SJCRH30 (cell line): Measurements from ENCODE around the gene MRPS27. TPM values are rescaled to one million over a fixed set of nuclear protein-coding genes. Genes with fewer than 3 reads are reported as not detected.
"Not testable (repeated sequence)": the region's sequence is repeated elsewhere in the genome, so short reads cannot be mapped to it uniquely, and the experiment has no call there.

Source experiments
- DNase-seq, 2 experiments: peaks; one replicate each; pipeline ENCODE4 v3.0.0-alpha.2; 2015 to 2020
- H3K27ac ChIP-seq: fragments of 250-450 bp; sonication (Bioruptor Pico); 2 replicates; pipeline ENCODE4 v1.5.1; 2020; ENCODE audit warnings: mild to moderate bottlenecking, moderate library complexity
- H3K27me3 ChIP-seq: fragments of 250-450 bp; sonication (Bioruptor Pico); 2 replicates; pipeline ENCODE4 v1.5.1; 2020; ENCODE audit warnings: mild to moderate bottlenecking, moderate library complexity
- H3K36me3 ChIP-seq: fragments of 250-450 bp; sonication (Bioruptor Pico); 2 replicates; pipeline ENCODE4 v1.5.1; 2020; ENCODE audit warnings: mild to moderate bottlenecking, moderate library complexity
- H3K4me1 ChIP-seq: fragments of 250-450 bp; sonication (Bioruptor Pico); 2 replicates; pipeline ENCODE4 v1.5.1; 2020; ENCODE audit warnings: mild to moderate bottlenecking, moderate library complexity
- H3K4me3 ChIP-seq: fragments of 250-450 bp; sonication (Bioruptor Pico); 2 replicates; pipeline ENCODE4 v1.5.1; 2020; ENCODE audit warnings: mild to moderate bottlenecking, moderate library complexity
- H3K9me3 ChIP-seq: fragments of 250-450 bp; sonication (Bioruptor Pico); replicated peaks from 2 replicates; pipeline ENCODE4 v1.5.1; 2020; ENCODE audit warnings: mild to moderate bottlenecking, moderate library complexity
- total RNA-seq: library from RNA; depleted of rRNA; stranded (reverse); fragments of >200 nt; shearing (Covaris generic); gene quantifications from 2 replicates; pipeline ENCODE4 v1.2.3, GENCODE V29; 2014

The MRPS27 gene
- total RNA-seq, 1 experiment from 2014 or later, result 105 TPM

DNA sequence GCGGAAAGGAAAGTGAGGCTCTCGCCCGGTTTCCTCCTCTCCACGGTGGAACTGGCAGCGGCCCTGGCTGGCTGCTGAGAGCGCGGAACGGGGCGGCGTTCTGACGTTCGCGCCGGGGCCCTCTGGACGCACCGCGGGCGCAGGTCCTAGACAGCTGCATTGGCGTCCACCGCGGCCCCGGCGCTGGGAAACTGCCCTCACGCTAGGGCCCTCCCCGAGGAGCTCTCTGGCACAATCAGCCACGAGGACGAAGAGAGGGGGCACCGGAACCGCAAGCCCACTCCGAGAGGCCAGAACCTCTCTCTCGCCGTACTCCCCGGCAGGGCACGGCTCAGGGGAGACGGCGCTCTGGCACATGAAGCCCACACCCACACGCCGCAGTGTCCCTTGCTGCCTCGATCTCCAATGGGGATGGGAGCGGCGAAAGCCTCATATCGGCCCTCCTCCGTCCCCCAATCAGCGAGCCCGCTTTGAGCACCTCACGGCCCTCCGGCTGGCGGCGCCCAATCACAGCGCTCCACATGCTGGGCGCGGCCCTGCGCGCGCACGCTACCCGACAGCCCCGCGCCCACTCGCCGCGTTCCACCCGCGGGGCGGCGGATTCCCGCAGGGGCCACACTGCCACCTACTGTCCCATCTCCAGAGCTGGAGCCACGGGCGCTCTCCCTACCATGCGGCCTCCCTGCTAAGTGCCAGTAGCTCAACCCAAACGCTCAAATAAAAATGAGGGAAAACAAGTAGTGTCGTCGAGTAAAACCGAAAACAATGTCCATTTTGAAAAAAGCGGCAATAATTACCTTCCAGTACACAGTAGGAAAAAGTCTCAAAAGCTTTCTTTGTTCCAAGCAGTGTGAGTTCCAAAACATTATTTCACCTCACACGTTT, 11.8 kb downstream of the MRPS27 start:
- H3K9me3 ChIP-seq, result no peaks in the 10 kb centered on the region
- DNase-seq, result peak; percentile 98
- H3K36me3 ChIP-seq, result peaks cover 13% of the 10 kb centered on the region
- H3K4me1 ChIP-seq, result peaks cover 3% of the 10 kb centered on the region; the same call in 1 of the 2 replicates
- H3K27me3 ChIP-seq, result no peaks in the 10 kb centered on the region
- peak overlapping the region; percentile 92 for H3K27ac ChIP-seq
- H3K4me3 ChIP-seq, result peak overlapping the region; percentile 70

DNA sequence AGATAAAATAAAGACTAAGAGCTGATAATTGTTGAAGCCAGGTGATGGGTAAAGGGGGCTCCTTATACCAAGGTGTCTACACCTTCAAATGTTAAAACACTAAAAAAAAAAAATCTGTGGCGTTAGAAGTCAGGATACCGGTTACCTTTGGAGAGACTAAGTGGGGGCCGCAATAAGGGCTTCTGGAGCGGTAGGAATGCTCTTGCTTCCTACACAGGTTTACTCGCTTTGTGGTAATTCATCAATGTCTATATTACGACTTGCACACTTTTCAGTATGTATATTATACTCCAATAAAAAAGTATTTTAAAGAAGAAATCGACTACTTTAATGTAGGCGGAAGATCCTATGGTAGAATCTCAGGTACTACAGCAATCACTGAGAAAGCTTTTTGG, 12.5 kb downstream of the MRPS27 start:
- Histone ChIP-seq H3K9me3 (no peaks in the 10 kb centered on the region), H3K4me3 (peak overlapping the region; percentile 70), H3K27ac (peak overlapping the region; percentile 92), H3K27me3 (no peaks in the 10 kb centered on the region), H3K36me3 (peaks cover 16% of the 10 kb centered on the region), H3K4me1 (peaks cover 9% of the 10 kb centered on the region)
- no peak for DNase-seq

DNA sequence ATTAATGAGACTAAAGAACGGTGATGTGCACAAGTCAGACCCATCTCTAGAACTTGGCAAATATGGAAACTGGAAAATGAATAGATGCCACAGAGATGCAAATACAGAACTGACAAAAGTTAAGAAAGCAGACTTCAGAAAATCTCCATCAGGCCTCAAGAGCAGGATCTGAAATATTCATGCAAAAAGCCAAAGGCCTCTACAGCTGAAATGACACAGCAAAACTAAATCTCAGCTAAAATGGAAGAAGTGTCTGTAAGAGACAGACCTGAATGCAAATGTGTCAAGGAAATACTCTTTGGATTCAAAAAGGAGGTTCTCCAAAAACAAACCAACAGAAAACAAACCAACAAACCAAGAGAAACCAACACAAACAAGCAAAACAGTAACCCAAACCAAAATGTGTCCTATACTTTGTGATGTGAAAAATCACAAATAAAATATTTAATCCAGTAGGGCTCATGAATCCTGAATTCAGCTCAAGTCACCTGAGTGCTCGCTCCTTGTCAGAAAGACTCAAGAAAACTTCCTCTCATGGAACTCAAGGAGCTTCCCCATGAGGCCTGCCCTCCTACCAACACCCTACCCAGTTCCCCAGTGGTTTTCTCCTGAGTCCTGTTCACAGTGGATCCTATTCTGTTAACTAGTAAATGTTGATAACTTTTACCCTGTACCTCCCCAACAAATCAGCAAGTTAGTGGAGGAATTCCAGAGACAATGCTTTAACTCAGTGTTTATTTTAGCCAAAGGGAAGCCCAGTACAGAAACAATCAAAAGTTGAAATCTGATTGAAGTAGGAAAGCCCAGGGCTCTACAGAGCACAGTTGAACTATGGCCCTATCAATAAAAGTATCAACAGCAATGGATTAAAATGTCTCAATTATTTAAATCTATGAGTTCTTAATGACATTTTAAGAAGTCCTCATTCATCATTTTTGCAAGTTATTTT, 14.6 kb downstream of the MRPS27 start:
- no peaks in the 10 kb centered on the region for H3K27me3 ChIP-seq
- no peak overlapping the region for H3K27ac ChIP-seq
- peaks cover 19% of the 10 kb centered on the region for H3K36me3 ChIP-seq
- no peak for DNase-seq
- peaks cover 28% of the 10 kb centered on the region for H3K4me1 ChIP-seq
- H3K4me3 ChIP-seq, result no peak overlapping the region
- no peaks in the 10 kb centered on the region for H3K9me3 ChIP-seq

DNA sequence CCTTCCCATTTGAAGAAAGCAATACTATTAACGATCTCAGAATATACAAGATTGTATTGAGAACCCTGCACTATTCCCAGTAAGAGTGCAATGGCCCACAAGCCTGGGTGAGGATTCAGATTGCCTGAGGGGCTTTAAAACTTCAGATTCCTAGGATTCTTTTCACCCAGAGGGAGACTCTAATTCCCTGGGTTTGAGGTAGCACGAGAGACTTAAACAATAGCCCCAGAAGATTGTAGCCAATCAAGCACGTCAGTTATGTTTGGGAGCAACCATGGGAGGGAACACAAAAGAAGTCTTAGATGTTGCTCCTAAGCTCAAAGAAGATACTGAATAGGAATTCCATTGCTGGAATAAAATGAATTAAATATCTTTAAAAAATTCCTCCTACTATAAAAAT, 17.9 kb downstream of the MRPS27 start:
- H3K9me3 ChIP-seq, result no peaks in the 10 kb centered on the region
- peak overlapping the region; percentile 76 for H3K27ac ChIP-seq
- peaks cover 16% of the 10 kb centered on the region for H3K36me3 ChIP-seq
- no peaks in the 10 kb centered on the region for H3K27me3 ChIP-seq
- H3K4me3 ChIP-seq, result peak overlapping the region; percentile 10; the same call in 1 of the 2 replicates
- peaks cover 33% of the 10 kb centered on the region for H3K4me1 ChIP-seq
- DNase-seq, result peak; percentile 53 to 76

DNA sequence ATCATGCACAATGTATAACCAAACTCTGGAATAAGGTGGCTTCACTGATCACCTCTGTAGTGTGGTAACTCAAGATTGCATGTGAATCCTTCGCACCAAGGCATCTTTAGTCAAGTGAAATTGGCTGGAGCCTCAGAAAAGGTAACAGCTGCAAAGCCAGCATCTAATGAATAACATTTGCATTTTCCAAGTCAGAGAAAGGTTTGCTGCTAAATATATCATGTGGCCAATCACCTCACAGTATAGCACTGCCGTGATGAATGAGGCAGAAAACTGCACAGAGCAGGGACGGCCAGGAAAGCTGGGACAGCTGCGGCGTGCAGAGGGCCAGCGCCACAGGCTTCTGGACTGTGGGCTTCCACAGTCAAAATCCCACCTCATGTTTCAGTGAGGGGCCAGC, 18.5 kb downstream of the MRPS27 start:
- Histone ChIP-seq H3K9me3 (no peaks in the 10 kb centered on the region), H3K27me3 (no peaks in the 10 kb centered on the region), H3K27ac (peak overlapping the region; percentile 76), H3K4me1 (peaks cover 33% of the 10 kb centered on the region), H3K36me3 (peaks cover 20% of the 10 kb centered on the region), H3K4me3 (no peak overlapping the region)
- DNase-seq, result peak; percentile 84 to 91

DNA sequence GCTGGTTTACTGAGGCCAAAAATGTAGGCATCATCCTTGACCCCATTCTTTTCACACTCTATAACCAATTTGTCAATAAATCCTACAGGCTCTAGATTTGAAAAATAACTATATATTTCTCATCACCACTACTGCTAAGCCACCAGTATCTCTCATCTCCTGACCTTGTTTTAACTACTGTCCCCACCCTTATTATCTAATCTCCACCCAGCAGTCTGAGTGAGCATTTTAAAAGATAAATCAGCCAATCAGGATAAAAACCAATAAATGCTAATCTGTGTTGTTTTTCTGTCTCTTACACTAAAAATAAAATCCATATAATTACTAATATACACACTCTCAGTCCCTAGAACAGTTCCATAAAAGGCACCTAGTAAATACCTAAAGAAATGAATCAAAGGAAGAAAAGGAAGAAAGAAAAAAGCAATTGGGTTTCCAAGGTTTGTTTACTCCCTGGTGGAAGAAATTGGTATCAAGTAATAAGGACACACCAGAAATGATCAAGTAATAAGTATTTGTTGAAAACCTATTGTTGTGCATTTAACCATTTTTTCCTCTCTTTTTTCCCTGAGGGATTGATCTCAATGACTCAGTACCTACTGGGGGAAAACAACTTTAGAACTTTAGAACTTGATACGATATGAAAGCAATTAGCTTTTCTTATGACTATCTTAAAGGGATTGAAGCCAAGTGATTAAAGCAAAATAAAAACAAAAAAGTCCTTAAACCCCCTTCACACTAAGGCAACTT, 19.3 kb downstream of the MRPS27 start:
- no peaks in the 10 kb centered on the region for H3K9me3 ChIP-seq
- H3K4me1 ChIP-seq, result peaks cover 33% of the 10 kb centered on the region
- H3K4me3 ChIP-seq, result no peak overlapping the region
- H3K36me3 ChIP-seq, result peaks cover 23% of the 10 kb centered on the region
- H3K27ac ChIP-seq, result peak overlapping the region; percentile 76
- no peaks in the 10 kb centered on the region for H3K27me3 ChIP-seq
- DNase-seq, result no peak

DNA sequence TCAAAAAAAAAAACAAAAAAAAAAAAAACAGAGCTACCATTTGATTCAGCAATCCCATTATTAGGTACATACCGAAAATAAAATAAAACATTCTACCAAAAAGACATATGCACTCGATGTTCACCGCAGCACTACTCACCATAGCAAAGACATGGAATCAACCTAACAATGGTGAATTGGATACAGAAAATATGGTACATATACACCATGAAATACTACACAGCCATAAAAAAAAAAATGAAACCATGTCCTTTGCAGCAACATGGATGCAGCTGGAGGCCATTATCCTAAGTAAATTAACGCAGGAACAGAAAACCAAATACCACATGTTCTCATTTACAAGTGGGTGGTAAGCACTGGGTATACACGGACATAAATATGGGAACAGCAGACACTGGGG, 21.3 kb downstream of the MRPS27 start:
- H3K27me3 ChIP-seq, result no peaks in the 10 kb centered on the region
- no peak for DNase-seq
- peaks cover 33% of the 10 kb centered on the region for H3K4me1 ChIP-seq
- peaks cover 32% of the 10 kb centered on the region for H3K36me3 ChIP-seq
- no peak overlapping the region for H3K27ac ChIP-seq
- H3K4me3 ChIP-seq, result no peak overlapping the region
- no peaks in the 10 kb centered on the region for H3K9me3 ChIP-seq

DNA sequence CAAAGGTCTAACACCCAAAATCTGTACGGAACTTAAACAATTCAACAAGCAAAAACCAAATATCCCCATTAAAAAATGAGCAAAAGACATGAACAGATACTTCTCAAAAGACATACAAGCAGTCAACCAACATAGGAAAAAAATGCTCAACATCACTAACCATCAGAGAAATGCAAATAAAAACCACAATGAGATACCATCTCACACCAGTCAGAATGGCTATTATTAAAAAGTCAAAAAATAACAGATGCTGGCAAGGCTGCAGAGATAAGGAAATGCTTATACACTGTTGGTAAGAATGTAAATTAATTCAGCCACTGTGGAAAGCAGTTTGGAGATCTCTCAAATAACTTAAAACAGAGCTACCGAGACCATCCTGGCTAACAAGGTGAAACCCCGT, 21.9 kb downstream of the MRPS27 start:
- not testable (repeated sequence) for H3K9me3 ChIP-seq, H3K27ac ChIP-seq, H3K4me3 ChIP-seq, DNase-seq, H3K27me3 ChIP-seq
- Histone ChIP-seq H3K4me1 (peaks cover 32% of the 10 kb centered on the region), H3K36me3 (peaks cover 33% of the 10 kb centered on the region)

DNA sequence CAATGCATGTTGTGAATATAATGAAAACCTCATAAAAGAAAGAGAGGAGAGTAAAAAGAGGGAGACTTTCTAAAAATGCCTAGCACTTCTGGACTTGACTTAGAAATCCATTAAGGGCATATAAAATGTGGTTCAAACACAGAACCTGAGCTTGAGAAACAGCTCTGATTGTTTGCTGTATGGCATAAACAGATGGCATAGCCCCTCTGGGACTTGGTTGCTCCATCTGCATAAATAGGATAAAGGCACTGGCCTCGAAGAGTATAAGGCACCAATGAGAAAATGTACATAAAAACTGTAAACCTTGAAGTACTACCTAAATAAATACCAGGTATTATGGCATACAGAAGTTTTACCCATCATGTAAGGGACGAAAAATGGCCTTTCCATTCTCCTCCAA, 23.8 kb downstream of the MRPS27 start:
- Histone ChIP-seq H3K4me3 (no peak overlapping the region), H3K36me3 (peaks cover 34% of the 10 kb centered on the region), H3K27me3 (no peaks in the 10 kb centered on the region), H3K27ac (no peak overlapping the region), H3K4me1 (peaks cover 15% of the 10 kb centered on the region), H3K9me3 (no peaks in the 10 kb centered on the region)
- no peak for DNase-seq

DNA sequence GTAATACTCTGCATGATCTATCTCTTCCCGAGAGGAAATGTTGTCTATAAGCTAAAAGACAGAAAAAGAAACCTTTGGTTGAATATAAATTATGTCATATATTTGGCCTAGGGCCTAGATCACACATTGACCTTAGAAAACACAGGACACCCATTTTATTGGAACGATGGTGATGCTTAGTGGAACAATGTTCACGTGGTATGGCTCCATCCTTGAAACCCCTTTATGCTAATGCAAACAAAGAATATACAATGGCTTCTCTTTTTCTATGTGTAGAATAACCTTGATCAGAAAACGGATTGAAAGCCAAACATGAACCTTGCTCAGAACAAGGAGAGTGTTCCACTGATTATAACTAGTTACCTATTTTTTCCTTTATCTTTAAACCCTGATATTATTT, 24.5 kb downstream of the MRPS27 start:
- H3K9me3 ChIP-seq, result no peaks in the 10 kb centered on the region
- H3K36me3 ChIP-seq, result peaks cover 29% of the 10 kb centered on the region
- peaks cover 8% of the 10 kb centered on the region for H3K4me1 ChIP-seq
- no peak for DNase-seq
- no peaks in the 10 kb centered on the region for H3K27me3 ChIP-seq
- H3K4me3 ChIP-seq, result no peak overlapping the region
- no peak overlapping the region for H3K27ac ChIP-seq

DNA sequence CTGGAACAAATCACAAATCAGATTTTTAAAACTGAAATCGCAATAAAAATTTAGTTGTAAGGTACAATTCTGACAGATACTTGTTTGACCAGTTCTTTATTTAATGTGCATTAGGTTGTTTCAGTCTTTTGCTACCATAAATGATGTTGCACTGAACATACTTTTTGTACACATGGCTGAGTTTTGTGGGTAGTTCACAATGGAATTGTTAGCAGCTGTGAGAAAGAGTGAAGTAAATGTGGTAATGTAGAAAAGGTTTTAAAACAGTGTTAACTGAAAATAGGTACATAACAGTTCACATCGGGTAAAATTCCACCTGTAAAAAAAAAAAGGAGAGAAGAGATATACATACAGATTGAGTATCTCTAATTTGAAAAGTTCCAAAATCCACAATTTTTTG, 25.6 kb downstream of the MRPS27 start:
- Histone ChIP-seq H3K9me3 (no peaks in the 10 kb centered on the region), H3K27ac (no peak overlapping the region), H3K4me3 (no peak overlapping the region), H3K4me1 (peaks cover 4% of the 10 kb centered on the region; the same call in 1 of the 2 replicates), H3K27me3 (no peaks in the 10 kb centered on the region), H3K36me3 (peaks cover 29% of the 10 kb centered on the region)
- no peak for DNase-seq

DNA sequence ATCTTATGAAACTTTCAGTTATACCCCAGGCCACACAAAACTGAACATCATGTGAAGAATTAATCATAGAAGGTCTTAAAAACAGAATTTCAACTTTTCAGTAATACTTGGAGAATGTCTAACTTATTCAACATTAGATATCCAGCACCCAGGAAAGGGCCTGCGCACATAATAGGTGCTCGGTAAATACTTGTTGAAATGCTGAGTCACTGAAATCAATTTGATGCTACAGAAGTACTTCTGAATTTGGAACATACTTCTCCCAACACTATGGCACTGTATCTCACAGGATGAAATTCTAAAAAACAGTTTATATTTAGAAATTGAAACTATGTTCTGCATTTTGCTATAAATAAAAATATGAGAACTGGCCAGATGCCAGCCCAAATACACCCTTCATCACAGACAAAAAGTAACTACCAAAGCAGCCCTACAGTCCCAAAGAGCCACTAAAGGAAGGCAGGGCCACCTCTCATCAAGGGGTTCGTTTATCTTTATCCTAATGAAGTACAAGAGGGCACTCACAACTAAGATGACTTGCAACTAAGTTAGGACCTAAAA, 26.5 kb downstream of the MRPS27 start:
- Histone ChIP-seq H3K4me1 (peaks cover 4% of the 10 kb centered on the region; the same call in 1 of the 2 replicates), H3K4me3 (no peak overlapping the region), H3K27ac (no peak overlapping the region), H3K9me3 (no peaks in the 10 kb centered on the region), H3K36me3 (peaks cover 29% of the 10 kb centered on the region), H3K27me3 (no peaks in the 10 kb centered on the region)
- DNase-seq, result no peak

DNA sequence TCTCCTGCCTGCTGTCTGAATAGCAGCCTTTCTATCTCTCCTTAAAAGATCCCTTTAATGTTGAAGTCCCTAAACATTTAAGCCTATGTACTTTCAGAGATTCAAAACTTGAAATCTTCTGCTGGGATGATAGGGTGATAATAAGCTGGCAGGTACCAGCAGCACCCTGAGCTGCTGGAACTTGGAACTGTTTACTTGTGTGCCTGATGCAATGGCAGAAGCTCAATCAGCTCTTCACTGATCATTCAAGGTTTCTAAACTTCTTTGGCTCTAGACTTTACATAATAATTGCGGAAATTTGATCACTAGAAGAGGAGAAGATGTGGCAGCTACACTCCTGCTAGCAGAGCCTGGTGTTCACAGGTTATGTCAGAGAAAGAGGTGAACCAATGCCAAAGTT, 27.6 kb downstream of the MRPS27 start:
- H3K36me3 ChIP-seq, result peaks cover 33% of the 10 kb centered on the region
- no peak for DNase-seq
- H3K4me3 ChIP-seq, result no peak overlapping the region
- H3K27me3 ChIP-seq, result no peaks in the 10 kb centered on the region
- H3K9me3 ChIP-seq, result no peaks in the 10 kb centered on the region
- no peak overlapping the region for H3K27ac ChIP-seq
- H3K4me1 ChIP-seq, result no peaks in the 10 kb centered on the region

DNA sequence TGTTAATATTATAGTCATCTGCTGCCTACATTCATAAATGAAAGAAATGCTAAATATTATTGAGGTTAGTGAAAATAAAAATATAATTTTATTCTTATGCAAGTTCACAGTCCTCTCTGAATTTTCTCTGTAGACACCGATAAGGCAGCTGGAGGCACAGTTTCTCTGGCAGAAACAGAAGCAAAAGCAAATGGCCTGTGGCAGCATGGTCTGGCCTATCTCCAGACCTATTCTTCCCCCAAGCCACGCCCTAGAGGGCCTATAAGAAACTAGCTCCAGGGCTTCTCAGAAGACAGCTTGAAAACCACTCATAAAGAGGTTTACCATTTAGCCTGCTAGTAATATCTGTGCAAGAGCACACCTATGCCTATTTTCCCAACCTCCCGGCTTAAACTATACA, 28.4 kb downstream of the MRPS27 start:
- H3K27ac ChIP-seq, result no peak overlapping the region
- H3K4me1 ChIP-seq, result no peaks in the 10 kb centered on the region
- peaks cover 28% of the 10 kb centered on the region for H3K36me3 ChIP-seq
- no peaks in the 10 kb centered on the region for H3K9me3 ChIP-seq
- no peak overlapping the region for H3K4me3 ChIP-seq
- H3K27me3 ChIP-seq, result no peaks in the 10 kb centered on the region
- DNase-seq, result no peak
